GM21619 (cell line): ENCODE data around the gene ARVCF.
"Not testable (repeated sequence)": the region's sequence is repeated elsewhere in the genome, so short reads cannot be mapped to it uniquely, and the experiment has no call there.

Source experiments
- ATAC-seq: cut with Tn5 transposase; IDR thresholded peaks from one replicate; pipeline ENCODE4 v1.9.1; 2021; ENCODE audit not compliant: unreplicated experiment

Gene ARVCF

DNA sequence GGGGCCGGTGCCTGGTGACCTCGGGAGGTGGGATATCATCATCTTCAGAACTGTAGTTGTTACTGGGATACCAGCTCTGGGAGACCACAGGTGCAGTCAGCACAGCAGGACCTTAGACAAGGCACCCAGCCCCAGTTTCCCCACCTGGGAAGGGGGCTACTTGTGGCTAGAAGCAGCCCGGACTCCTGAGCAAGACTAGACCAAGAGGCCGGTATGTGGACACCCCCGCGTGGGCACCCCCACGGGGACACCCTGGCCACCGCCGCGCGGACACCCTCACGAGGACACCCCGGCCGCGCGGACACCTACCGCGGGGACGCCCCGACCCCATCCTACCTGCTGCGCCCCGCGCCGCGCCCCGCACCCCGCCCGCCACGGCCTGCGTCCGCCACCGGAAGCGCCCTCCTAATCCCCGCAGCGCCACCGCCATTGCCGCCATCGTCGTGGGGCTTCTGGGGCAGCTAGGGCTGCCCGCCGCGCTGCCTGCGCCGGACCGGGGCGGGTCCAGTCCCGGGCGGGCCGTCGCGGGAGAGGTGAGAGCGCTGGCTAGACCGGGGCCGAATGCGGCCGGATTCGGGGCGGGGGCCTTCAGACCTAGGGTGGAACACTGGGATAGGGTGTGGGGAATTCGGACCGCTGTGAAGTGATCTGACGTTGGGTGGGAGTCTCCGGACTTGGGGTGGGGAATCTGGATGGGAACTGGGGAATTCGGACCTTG is 75.1 kb downstream of the ARVCF start, which contains the start of the genes COMT and TXNRD2:
COMT (plus strand) TSS at position 408 of the 718 bp plus-strand sequence. CDS start 20,755 bp downstream, outside the sequence.
TXNRD2 (minus strand) TSS at position 454 of the 718 bp plus-strand sequence; CDS start at position 439, 15 bp downstream.
- no peak for ATAC-seq

DNA sequence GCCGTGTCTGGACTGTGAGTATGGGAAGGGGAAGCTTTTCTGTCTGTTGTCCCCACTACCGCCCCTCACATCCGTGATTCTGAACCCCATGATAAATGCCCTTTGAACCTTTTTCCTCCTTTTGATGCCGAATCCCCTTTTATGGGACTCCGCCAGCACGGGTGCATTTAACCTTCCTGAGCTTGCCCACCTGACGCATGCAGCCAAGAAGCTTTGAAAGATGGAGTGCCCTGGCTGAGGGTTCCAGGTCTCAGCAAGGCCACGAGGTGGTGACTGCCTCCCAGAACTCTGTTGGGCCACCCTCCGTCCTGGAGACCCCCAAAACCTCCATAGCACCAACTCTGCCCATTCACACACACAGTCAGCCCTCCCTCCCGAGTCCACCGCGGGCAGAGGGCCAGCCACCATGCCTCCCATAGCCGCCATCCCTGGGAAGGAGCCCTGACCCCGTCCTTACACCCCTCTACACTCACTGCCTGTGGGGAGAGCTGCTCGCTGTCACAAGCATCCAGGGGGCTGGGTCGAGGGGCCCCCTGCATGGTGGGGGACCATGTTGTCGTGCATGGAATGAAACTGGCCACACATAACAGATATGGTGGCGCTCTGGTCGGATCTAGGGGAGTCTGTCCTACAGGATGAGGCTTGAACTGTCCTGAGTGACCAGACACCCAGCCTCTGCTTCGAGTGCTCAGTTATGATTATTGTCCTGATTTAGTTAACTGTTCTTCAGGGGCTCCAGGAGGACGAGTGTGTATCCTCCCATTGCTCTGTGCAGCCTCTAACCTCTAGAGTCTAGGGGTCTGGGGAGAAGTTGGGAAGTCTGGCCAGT is 75.9 kb downstream of the ARVCF start:
- ATAC-seq, result no peak

DNA sequence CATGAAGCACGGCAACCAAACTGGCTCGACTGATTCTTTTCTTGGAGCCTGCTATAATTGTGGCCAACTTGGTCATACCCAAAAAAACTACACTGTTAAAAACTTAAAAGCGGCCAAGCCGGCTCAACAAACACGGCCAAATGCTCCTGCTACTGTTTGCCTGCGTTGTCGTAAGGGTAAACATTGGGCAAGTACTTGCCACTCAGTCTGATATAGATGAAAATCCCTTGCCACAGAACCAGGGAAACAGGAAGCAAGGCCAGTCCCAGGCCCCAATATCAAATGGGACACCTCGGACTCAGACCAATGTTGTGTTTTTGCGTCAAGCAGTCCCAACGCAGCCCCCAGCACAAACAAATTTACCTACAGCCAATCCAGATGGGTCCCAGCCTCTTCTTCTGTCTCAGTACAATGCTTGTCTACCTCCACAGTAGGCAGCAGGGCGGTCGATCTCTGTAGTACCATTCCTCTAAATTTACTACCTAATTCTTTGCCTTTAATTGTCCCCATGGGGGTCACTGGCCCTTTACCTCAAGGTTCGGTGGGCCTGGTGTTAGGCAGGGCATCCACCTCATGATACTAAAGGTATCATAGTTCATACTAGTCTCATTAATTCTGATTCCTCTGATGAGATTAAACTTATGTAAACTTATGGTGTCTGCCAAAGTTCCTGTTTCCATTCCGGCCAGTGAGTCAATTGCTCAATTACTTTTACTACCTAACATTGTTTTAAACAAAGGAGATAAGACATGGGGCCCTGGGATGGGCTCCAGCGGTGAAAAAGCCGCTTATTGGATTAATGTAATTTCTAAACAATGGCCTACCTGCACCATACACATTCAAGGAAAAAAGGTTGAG is 78.8 kb downstream of the ARVCF start:
- no peak for ATAC-seq

DNA sequence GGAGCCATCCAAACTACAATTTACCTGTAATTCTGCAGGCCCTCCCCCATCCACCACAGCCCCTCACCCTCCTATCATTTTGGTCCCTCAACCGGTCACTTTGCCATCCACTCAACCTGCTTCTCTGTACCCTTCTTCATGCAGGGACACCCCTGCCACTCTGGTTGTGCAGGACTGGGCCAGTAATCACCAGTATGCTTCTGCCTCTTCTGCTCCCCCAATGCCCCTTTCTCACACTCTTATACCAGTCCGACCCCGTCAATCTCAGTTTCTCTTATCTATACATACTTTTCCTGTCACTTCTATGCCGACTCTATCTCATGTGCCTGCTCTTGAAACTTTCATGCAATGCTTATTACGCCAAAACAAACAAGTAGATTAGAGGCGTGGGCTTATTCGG is 80.1 kb downstream of the ARVCF start:
- no peak for ATAC-seq

DNA sequence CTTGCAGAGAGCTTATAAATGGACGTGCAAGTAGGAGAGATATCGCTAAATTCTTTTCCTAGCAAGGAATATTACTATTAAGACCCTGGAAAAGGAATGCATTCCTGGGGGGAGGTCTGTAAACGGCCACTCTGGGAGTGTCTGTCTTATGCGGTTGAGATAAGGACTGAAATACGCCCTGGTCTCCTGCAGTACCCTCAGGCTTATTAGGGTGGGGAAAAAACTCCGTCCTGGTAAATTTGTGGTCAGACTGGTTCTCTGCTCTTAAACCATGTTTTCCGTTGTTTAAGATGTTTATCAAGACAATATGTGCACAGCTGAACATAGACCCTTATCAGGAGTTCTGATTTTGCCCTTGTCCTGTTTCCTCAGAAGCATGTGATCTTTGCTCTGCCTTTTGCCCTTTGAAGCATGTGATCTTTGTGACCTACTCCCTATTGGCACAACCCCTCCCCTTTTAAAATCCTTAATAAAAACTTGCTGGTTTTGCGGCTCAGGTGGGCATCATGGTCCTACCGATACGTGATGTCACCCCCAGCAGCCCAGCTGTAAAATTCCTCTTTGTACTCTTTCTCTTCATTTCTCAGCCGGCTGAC is 81.4 kb downstream of the ARVCF start:
- ATAC-seq, result not testable (repeated sequence)

DNA sequence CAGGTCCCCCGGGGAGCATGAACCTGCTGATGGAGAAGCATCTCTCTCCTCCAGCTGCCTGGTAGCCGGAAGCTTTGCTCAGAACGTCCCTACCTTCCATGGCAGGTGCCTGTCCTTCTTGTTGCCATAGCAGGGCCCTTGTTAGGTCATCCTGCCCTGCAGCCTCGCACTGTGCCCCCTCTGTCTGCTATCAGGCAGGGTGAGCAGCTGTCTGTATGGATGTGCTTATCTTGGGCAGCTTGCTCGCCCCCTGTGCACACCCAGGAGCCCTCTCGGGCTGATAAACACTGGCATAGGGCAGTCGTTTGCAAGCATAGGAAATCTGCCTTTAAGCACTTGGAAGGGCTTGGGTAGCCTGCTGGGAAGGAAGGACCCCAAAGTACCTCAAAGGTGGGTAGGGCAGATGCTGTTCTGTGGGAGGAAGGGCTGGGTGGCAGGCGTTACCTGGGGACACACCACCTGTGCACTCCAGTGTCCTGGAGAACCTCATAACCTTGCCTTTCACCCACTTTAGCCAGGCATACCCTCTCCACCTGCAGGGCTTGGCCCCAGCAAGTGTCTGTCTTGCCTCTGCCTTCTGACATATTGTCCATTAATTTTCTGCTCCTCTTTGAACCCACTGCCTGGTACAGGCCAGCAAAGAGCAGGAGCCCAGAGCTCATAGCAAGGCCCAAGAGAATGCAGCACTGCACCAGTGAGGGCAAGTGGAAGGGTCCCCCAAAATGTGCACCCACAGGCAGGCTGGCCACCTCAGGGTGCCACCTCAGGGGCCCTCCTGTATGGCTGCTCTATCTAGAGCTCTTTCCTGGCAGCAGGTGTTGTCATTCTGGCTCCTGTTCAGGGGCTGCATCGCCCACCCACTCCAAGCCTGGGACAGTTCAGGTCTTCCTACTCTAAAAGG is 83.0 kb downstream of the ARVCF start:
- no peak for ATAC-seq

DNA sequence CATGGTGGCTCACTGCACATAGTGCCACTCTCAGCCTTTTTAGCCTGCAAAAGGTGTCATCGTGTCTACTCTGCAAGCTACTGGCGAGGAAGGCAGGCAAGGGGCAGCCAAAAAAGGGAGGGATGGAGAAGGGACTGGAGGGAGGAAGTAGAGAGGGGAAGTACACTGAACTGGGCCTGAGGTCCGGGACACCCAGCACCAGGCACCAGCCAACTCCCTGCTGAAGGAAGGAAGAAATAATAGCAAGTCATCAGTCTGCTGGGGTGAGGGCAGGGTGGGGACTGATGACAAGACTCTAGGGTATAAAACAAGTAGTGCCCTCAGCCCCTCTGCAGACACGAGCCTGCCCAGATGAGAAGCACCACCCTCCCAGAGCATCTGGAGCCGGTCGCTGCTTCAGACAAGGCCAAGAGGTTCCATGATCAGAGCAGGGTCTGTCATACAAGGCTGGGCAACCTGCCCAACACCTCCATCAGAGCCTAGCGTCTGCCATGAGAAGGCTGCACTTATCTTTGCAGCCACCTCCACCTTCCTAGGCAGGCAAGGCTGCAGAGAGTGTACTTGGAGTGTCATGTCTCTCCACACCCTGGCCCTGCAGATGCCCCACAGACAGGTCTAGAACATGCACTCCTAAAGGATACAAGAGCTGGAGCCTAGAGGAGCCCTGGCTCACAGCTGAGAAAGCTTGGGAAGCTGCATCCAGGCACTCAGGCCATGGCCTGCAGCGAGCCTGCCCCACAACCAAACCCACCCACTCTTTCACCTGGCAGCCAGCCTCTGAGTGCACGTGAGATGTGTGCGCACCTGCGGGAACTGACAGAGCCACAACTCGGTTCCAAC is 84.0 kb downstream of the ARVCF start:
- ATAC-seq, result no peak

DNA sequence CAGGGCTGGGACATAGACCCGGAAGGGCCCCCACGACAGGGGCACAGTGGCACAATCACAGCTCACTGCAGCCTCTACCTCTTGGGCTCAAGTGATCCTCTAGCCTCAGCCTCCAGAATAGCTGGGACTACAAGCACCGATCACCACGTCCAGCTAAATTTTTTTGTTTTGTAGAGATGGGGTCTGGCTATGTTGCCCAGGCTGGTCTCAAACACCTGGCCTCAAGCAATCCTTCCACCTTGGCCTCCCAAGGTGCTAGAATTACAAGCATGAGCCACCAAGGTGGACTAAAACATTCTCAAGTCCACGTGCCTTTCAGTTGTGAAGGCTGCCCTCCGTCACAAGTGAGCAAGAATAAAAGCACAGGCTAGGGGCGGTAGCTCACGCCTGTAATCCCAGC is 85.1 kb downstream of the ARVCF start:
- no peak for ATAC-seq

DNA sequence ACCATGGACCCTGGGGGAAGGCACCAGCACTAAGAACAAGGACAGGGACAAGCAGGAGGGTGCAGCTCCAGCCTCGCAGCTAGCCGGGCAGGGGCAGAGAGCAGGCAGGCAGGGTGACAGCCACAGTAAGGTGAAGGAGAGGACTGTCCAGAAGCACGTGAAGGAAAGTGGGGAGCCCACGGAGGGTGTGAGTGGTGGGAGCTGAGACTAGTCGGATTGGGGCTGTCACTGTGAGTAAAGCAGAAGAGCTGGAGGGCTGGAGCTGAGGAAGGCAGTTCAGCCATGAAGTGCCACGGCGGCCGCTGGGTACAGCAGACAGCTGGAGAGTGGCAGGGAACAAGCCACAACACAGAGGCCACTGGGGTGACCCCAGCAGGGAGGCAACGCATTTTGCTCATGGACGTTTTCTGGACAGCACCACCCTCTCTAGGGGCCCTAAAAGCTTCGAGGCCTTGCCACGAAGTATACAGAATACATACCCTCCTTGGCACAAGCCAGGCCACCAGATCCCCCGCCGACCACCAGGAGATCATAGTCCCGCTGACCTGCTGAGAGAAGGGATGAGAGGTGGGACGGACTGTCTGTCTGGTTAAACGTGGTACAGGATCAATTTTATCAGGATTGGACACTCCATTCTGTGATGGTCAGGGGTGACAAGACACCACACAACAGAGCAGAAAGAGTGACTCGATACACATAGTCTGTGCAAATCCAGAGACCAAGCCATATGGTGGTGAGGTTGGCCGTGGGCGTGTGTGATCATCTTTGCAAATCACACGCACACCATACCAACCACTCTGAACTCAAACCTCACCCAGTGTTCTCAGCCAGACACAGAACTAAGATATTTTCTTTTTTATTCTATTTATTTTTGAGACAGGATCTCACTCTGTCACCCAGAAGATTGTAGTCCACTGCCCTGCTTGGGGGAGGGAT is 85.8 kb downstream of the ARVCF start:
- ATAC-seq, result no peak

DNA sequence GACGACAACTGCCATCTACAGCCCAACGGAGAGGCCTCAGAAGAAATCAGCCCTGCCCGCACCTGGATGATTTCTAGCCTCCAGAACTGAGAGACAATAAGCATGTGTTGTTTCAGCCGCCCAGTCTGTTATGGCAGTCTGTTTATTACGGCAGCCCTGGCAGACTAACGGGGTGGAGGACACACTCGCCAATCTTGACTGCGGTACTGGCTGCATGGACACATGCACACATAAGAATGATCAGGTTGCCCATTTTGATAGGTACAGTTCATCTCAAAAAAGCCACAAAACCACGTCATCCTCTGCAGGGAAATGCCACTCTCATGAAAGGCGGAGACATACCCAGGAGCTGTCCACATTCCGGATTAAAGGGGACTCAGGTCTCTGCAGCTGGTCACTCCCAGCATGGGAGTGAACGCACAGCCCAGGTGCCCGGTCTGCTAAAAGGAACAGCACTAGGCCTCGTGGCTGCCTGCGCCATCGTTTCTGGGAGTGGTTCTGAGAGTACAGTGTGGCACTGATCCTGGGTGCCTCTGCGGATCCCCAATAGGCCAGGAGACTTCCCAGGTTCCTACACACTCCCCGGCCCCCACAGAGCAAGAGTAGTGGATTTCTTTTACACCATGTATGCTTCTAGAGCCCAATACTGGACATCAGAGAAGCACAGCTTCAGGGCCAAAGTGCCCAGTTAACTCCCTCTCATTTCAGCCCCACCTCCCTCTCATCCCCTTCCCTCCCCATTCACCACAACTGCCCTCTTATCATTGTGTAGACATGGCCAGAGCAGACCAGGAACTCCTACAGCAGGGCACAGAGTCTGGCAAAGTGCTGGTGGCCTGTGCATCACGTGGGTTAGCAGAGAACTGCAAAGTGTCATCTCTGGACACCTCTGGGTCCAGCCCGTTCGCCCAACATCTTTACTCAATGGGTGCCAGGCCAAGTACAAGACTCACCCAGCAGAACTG is 86.8 kb downstream of the ARVCF start:
- no peak for ATAC-seq

DNA sequence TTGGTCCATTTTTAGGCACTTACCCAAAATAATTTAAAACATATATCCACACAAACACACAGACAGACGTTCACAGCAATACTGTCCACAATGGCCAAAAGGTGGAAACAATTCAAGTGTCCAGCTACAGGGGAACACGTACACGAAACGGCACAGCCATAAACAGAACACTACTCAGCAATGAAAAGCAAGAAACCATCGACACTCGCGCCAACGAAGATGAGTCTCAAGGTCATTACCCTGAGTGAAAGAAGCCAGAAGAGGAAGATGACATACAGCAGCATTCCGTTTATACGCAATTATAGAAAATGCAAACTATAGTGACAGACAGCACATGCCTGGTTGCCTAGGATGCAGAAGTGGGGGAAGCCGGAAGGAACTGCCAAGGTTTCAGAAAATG is 88.4 kb downstream of the ARVCF start:
- ATAC-seq, result no peak

DNA sequence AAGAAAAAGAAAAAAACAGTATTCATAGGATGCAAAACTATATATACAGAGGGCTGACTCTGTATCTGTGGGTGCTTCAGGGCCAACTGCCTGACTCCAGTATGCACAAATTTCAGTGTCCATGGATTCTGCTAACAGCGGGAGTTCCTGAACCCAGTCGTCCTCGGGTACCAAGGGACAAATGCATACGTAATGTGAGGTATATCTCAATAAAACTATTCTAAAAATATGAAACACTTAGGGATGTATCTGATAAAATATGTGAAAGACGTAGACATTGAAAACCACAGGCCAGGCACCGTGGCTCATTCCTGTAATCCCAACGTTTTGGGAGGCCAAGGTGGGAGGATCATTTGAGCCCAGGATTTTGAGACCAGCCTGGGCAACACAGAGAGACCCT is 88.9 kb downstream of the ARVCF start:
- ATAC-seq, result no peak

DNA sequence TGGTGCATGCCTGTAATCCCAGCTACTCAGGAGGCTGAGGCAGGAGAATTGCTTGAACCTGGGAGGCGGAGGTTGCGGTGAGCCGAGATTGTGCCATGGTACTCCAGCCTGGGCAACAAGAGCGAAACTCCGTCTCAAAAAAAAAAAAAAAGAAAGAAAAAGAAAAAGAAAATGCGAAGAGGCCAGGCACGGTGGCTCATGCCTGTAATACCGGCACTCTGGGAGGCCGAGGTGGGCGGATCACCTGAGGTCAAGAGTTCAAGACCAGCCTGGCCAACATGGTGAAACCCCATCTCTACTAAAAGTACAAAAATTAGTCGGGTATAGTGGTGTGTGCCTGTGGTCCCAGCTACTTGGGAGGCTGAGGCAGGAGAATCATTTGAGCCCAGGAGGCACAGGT is 90.6 kb downstream of the ARVCF start:
- ATAC-seq, result not testable (repeated sequence)

DNA sequence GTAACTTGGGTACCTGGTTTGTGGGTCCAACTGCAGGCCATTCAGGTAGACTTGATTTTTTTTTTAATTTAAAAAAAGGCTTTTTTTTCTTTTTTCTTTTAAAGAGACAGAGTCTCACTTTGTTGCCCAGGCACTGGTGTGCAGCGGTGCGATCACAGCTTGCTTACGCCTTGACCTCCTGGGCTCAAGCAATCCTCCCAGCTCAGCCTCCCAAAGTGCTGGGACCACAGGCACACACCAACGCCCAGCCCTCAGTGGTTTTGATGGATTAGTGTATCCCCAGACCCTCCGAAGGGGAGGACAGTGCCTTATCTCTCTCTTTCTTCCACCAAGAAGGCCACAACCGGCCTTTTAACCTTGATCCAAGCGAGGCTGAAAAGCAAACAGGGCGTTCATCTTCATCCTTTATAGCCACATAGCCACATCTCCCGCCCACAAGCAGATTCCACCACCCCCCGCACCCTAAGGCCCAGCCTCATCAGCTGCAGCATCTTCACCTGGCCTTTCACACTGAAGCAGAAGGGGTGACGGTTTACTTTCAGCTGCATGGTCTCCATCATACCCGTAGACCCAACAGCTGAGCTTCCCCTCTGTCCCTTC is 92.6 kb downstream of the ARVCF start:
- ATAC-seq, result no peak

DNA sequence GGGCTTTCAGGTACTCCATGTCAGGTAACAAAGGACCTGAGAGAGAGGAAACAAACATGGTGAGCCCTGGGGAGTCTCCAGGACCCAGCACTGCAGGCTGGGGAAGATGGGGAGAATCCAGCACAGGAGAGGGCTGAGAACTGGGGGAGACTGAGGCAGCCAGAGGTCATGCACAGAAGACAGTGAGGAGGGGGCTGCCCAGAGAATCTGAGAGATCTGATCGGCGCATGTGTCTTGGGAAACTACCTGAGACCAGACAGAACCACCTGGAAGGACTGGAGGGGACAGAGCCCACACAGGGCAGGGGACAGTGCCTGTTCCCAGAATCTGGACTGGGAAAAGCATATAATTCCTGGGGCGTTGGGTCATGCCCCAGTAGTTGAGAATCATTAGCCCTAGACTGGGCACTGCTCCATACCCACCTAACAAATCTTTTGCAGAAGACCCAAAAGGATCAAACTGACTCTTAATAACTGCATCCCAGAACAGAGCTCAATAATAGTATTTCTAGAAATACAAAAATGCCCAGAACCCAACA is 95.0 kb downstream of the ARVCF start:
- no peak for ATAC-seq
